Head of caudate nucleus (tissue), 42 donors: ENCODE results near the gene LUZP1.
A peak's percentile ranks its signal among the peaks of the same experiment; 100 is the strongest.

Source experiments
- DNase-seq, 42 donors: peaks; one replicate each; pipeline versions ENCODE4 v3.0.0 to v3.0.0-alpha.2; 2020 to 2021; ENCODE audit warnings: mixed read lengths in 7 of 42
- intact Hi-C: fragments of 100-400 bp; cut with DNase I; formaldehyde crosslinking; loops from one replicate; pipeline ENCODE4 v1.15.0; 2022

LUZP1 gene

GRCh38 chr1:23167353-23168078 is 1.1 kb downstream of the LUZP1 start:
- peak in 38 of 42 donors; percentile 34 to 78 (median 62) for DNase-seq
- intact Hi-C loops: no loop called here

- DNase-seq: no peak
- intact Hi-C loops: no loop called here
Measured at GRCh38 chr1:23166854-23167253, 1.8 kb downstream of the LUZP1 start.

GRCh38 chr1:23163395-23163794 is 5.3 kb downstream of the LUZP1 start:
- intact Hi-C loops: no loop called here
- peak in 1 of 42 donors; percentile 12 for DNase-seq

GRCh38 chr1:23159963-23160877 is 8.4 kb downstream of the LUZP1 start:
- no peak for DNase-seq
- intact Hi-C loops: no loop called here

GRCh38 chr1:23156940-23157339 is 11.7 kb downstream of the LUZP1 start:
- intact Hi-C loops: no loop called here

GRCh38 chr1:23152966-23153684 is 15.5 kb downstream of the LUZP1 start:
- no peak for DNase-seq
- intact Hi-C loops: no loop called here

More at GRCh38 chr1:23156940-23157339, 11.7 kb downstream of the LUZP1 start:
- no peak for DNase-seq

GRCh38 chr1:23150742-23151141 is 17.9 kb downstream of the LUZP1 start:
- intact Hi-C loops: no loop called here
- DNase-seq: no peak

GRCh38 chr1:23150125-23150524 is 18.5 kb downstream of the LUZP1 start:
- intact Hi-C loops: no loop called here
- DNase-seq: no peak

- no peak for DNase-seq
- intact Hi-C loops: no loop called here
Measured at GRCh38 chr1:23149114-23149513, 19.5 kb downstream of the LUZP1 start.

- intact Hi-C loops: no loop called here
- DNase-seq: no peak
Measured at GRCh38 chr1:23148084-23148483, 20.6 kb downstream of the LUZP1 start.

- intact Hi-C loops: no loop called here
- no peak for DNase-seq
Measured at GRCh38 chr1:23140940-23141596, 27.6 kb downstream of the LUZP1 start.

- no peak for DNase-seq
- intact Hi-C loops: no loop called here
Measured at GRCh38 chr1:23135268-23135667, 33.4 kb downstream of the LUZP1 start.

GRCh38 chr1:23134055-23134454 is 34.6 kb downstream of the LUZP1 start:
- no peak for DNase-seq
- intact Hi-C loops: no loop called here

- intact Hi-C loops: no loop called here
- no peak for DNase-seq
Measured at GRCh38 chr1:23133587-23133986, 35.1 kb downstream of the LUZP1 start.

GRCh38 chr1:23132033-23132432 is 36.6 kb downstream of the LUZP1 start:
- intact Hi-C loops: no loop called here
- no peak for DNase-seq

GRCh38 chr1:23129846-23130245 is 38.8 kb downstream of the LUZP1 start:
- DNase-seq: no peak
- intact Hi-C loops: no loop called here

- no peak for DNase-seq
- intact Hi-C loops: no loop called here
Measured at GRCh38 chr1:23126801-23127200, 41.9 kb downstream of the LUZP1 start.

- intact Hi-C loops: no loop called here
- no peak for DNase-seq
Measured at GRCh38 chr1:23126200-23126599, 42.5 kb downstream of the LUZP1 start.

- intact Hi-C loops: no loop called here
Measured at GRCh38 chr1:23125489-23125888, 43.2 kb downstream of the LUZP1 start.

More at GRCh38 chr1:23125489-23125888, 43.2 kb downstream of the LUZP1 start:
- no peak for DNase-seq
